Kidney (tissue), 14 donors: Measurements from ENCODE around the gene APMAP. TPM values are rescaled to one million over a fixed set of nuclear protein-coding genes. Genes with fewer than 3 reads are reported as not detected.

ENCODE experiments used
- DNase-seq, 5 donors: peaks; one replicate each; pipeline ENCODE4 v3.0.0-alpha.2; 2013 to 2020
- FAIRE-seq: peaks from 2 replicates; lab custom pipeline; 2012; peaks lifted over from hg19 to GRCh38; lab: Jason Lieb, UNC
- H3K27ac ChIP-seq, 2 donors: one replicate each; pipeline ENCODE4 v1.7.0; 2013; ENCODE audit warnings: low read depth in 2 of 2, low read length in 2 of 2, inconsistent platforms in 1 of 2
- H3K27me3 ChIP-seq: one replicate; pipeline ENCODE4 v1.7.1; 2013; ENCODE audit warnings: low read length, inconsistent platforms; ENCODE audit not compliant: control insufficient read depth, insufficient read depth
- H3K36me3 ChIP-seq, 3 donors: one replicate each; pipeline versions ENCODE4 v1.7.0 to v1.7.1; 2013; ENCODE audit warnings: low read length in 3 of 3, control low read depth in 1 of 3, inconsistent platforms in 1 of 3; ENCODE audit not compliant: insufficient read depth in 3 of 3, control insufficient read depth in 2 of 3
- H3K4me1 ChIP-seq, 3 donors: one replicate each; pipeline versions ENCODE4 v1.7.0 to v1.7.1; 2013; ENCODE audit warnings: low read length in 3 of 3, inconsistent platforms in 1 of 3, low read depth in 1 of 3; ENCODE audit not compliant: control insufficient read depth in 2 of 3, insufficient read depth in 2 of 3
- H3K4me3 ChIP-seq, 3 donors: one replicate each; pipeline versions ENCODE4 v1.7.0 to v1.8.1; 2013; ENCODE audit warnings: low read length in 3 of 3, control low read depth in 1 of 3, inconsistent platforms in 1 of 3
- H3K9ac ChIP-seq, 3 donors: one replicate each; pipeline versions ENCODE4 v1.7.0 to v1.7.1; 2013; ENCODE audit warnings: low read length in 3 of 3, control low read depth in 1 of 3, inconsistent platforms in 1 of 3
- H3K9me3 ChIP-seq, 3 donors: one replicate each; pipeline versions ENCODE4 v1.7.0 to v1.7.1; 2013; ENCODE audit warnings: low read length in 3 of 3, control low read depth in 1 of 3, inconsistent platforms in 1 of 3; ENCODE audit not compliant: control insufficient read depth in 2 of 3, insufficient read depth in 1 of 3
- intact Hi-C: fragments of 100-400 bp; cut with DNase I; formaldehyde crosslinking; loops from one replicate; pipeline ENCODE4 v1.11.1; 2022
- polyA plus RNA-seq: library from polyadenylated mRNA; stranded (reverse); fragments of 350-450 nt; fragmentation: Illumina TruSeq; extraction: RNeasy Lipid Tissue Mini Kit (QIAGEN cat#74804); gene quantifications from one replicate; pipeline ENCODE4 v1.2.3, GENCODE V29; 2014; ENCODE audit warnings: low read depth, low replicate concordance; ENCODE audit not compliant: insufficient read depth
- total RNA-seq: library from RNA; stranded (reverse); fragmentation: NEBNext Ultra II Directional; extraction: Animal tissue kit (Norgen Biotek cat#: 25700); gene quantifications from one replicate; pipeline ENCODE4 v1.2.1, GENCODE V29; 2021
- TF ChIP-seq, protein P1 (sequence below): IDR thresholded peaks from 3 replicates; pipeline ENCODE4 v1.5.1; 2012; ENCODE audit warnings: mild to moderate bottlenecking, moderate library complexity, borderline replicate concordance; ENCODE audit not compliant: insufficient read depth; ENCODE audit errors: extremely low read depth
- donor health status: control.
- donor health status: control.
- donor health status: control.
- donor health status: control.
- donor health status: control.
- donor health status: DM: yes; HTN: yes; CAD: no.
- donor health status: Normal renal cell carcinoma (clear cell type).

The APMAP gene
- total and polyA plus RNA-seq, 2 donors from 2014 or later: 79.7 to 90.9 TPM

DNA sequence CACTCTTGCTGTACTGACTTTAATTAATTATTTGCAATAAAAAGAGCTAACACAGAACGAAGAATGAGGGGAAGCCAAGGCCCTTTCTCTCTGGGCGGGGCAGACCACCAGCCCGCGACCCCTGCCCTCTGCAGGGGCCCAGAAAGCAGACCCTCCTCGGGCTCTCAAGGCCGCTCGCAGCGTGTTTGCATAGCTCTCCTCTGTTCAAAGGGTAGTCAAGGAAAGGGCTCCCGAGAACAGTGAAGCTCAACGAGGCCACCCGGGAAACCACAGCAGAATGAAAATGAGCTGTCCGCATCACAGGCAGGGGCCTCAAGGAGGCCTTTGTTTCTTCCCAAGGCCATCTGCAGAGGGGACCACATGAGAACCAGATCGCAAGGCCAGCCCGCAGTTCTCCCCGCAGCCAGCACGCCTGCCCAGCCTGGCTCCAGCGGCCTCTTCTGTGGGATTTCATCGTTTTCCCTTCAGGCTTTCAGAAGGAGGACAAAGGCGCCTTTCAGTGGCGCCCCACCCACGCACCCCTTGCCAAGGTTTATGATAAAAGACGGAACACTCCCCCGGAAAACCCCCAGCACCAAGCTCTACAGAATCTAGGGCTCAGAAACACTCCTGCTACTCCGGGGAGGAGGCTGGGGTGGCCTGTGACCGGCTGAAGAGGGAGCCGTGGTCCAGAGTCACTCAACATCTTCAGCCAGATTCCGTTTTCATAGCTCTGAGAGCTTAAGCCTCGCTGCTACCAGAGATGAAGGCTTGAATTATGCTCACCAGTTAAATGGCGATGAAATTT lies 40.1 kb upstream of the APMAP start:
- H3K9me3 ChIP-seq: no peaks in the 10 kb centered on the region
- TF ChIP-seq, protein P1, sequence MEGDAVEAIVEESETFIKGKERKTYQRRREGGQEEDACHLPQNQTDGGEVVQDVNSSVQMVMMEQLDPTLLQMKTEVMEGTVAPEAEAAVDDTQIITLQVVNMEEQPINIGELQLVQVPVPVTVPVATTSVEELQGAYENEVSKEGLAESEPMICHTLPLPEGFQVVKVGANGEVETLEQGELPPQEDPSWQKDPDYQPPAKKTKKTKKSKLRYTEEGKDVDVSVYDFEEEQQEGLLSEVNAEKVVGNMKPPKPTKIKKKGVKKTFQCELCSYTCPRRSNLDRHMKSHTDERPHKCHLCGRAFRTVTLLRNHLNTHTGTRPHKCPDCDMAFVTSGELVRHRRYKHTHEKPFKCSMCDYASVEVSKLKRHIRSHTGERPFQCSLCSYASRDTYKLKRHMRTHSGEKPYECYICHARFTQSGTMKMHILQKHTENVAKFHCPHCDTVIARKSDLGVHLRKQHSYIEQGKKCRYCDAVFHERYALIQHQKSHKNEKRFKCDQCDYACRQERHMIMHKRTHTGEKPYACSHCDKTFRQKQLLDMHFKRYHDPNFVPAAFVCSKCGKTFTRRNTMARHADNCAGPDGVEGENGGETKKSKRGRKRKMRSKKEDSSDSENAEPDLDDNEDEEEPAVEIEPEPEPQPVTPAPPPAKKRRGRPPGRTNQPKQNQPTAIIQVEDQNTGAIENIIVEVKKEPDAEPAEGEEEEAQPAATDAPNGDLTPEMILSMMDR: no peak
- H3K36me3 ChIP-seq: peaks cover 0 to 22% (median 7%) of the 10 kb centered on the region in 3 donors
- H3K4me1 ChIP-seq: peaks cover 0 to 35% (median 32%) of the 10 kb centered on the region in 3 donors
- H3K9ac ChIP-seq: no peak overlapping the region
- FAIRE-seq (no peak), DNase-seq (peak in 3 of 5 donors; percentile 37 to 59 (median 54))
- H3K27ac ChIP-seq: no peak overlapping the region
- H3K4me3 ChIP-seq: no peak overlapping the region
- H3K27me3 ChIP-seq: no peaks in the 10 kb centered on the region
- intact Hi-C loops: no loop called here

DNA sequence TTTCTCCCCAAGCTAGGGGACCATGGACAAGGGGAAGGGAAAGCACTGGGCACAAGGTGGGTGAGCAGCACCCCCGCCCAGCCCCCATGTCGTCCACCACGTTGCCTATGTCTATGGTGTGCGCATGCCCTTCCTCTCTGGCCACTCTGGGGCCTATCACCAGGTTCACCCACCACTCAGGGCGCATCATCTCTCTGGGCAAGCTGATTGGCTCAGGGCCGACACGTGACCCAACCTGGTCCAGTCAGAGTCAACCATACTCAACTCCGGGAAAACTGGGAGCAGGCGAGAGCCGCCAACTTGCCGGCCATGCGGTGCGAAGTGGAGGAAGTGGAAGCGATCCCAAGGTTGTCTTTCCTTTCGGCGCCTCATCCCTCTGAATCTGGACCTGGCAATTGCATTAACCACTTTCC lies 39.5 kb upstream of the APMAP start:
- Histone ChIP-seq H3K4me1 (peaks cover 0 to 29% (median 26%) of the 10 kb centered on the region in 3 donors), H3K36me3 (peaks cover 0 to 22% (median 9%) of the 10 kb centered on the region in 3 donors), H3K9ac (no peak overlapping the region), H3K27ac (no peak overlapping the region), H3K4me3 (no peak overlapping the region), H3K9me3 (no peaks in the 10 kb centered on the region), H3K27me3 (no peaks in the 10 kb centered on the region)
- TF ChIP-seq, protein P1: no peak
- intact Hi-C loops: no loop called here
- FAIRE-seq (no peak), DNase-seq (peak in 1 of 5 donors; percentile 52)

DNA sequence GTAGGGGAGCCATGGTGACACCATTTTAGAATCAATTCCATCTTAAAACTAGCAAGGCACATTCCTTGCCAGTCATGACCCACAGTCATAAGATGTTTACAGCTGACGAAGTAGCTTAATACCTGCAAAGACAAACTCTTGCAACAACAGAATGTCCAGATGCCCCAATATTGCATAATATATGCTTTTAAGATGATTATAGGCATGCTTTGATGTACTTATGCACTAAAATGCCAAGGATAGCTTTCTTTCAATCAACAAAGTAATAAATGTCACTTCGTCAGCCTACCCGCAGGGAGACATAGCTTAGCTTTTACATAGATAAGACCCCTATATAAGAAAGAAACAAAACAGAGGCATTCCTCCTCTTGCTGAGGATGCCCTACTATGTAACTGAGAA lies 38.7 kb upstream of the APMAP start:
- no peak for DNase-seq
- FAIRE-seq: no peak
- Histone ChIP-seq H3K4me3 (no peak overlapping the region), H3K9ac (no peak overlapping the region), H3K27ac (no peak overlapping the region), H3K27me3 (no peaks in the 10 kb centered on the region), H3K36me3 (peaks cover 0 to 22% (median 9%) of the 10 kb centered on the region in 3 donors), H3K4me1 (peaks cover 0 to 23% (median 23%) of the 10 kb centered on the region in 3 donors), H3K9me3 (no peaks in the 10 kb centered on the region)
- TF ChIP-seq, protein P1: no peak
- intact Hi-C loops: no loop called here
